GM12891 (cell line): ENCODE results near the gene PLAU.

Experiments used
- POLR2A ChIP-seq: IDR thresholded peaks from 2 replicates; pipeline ENCODE4 v1.6.1; 2011; ENCODE audit warnings: low read depth, low read length, control low read depth
- POLR2AphosphoS5 ChIP-seq: IDR thresholded peaks from 2 replicates; pipeline ENCODE4 v1.6.1; 2011; ENCODE audit warnings: low read depth, low read length, control low read depth
- SPI1 ChIP-seq: IDR thresholded peaks from 2 replicates; pipeline ENCODE4 v1.6.1; 2011; ENCODE audit warnings: low read depth, low read length, control low read depth
- TAF1 ChIP-seq: IDR thresholded peaks from 2 replicates; pipeline ENCODE4 v1.6.1; 2011; ENCODE audit warnings: low read depth, low read length, control low read depth

DNA sequence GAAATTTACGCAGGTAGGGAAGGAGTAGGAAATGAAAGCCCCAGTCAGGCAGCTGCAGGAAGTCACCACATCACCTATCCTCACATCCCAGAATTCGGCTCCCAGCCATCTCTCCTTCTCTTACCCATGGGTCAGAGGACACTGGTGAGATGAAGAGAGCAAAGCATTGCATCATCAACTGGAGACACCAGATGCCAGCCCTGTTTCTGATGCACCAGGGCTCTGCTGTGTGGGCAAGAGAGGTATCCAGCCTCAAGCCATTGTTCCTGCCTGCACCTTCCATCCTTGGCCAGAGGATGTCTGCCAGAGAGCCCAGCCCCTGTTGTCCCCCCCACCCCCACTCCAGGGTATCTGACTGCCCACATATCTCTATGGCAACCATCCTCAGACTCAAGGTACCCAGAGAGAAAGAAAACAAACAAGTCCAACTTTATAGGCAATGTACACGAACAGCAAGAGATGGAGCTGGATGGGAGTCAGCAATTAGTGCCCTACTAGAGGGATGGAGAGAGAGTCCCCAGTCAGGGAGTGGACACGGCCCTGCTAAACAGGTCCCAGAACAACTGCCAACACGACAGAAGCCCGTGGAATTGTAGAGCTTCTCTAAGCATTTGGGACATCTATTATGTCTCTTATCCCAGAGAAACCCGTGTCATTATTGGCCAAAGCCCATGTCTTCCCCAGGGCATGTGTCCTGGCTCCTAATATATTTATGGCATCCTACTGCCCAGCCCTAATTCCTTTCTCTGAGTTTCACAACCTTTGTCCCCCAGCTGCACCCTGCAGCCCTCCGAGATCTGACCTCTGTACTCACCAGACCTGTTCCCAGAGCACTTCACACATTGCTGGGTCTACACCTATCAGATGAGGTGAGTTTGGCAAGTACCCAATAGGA lies 39.4 kb upstream of the PLAU start:
- TF ChIP-seq POLR2A (no peak), POLR2AphosphoS5 (no peak), TAF1 (no peak), SPI1 (no peak)
